B cell (primary cell): ENCODE data around the gene AFDN.

Experiments used
- EZH2 ChIP-seq: IDR thresholded peaks from 2 replicates; pipeline ENCODE4 v1.6.1; 2012; ENCODE audit warnings: borderline replicate concordance, low read depth, mild to moderate bottlenecking, moderate library complexity, low read length; ENCODE audit not compliant: insufficient read depth, poor library complexity, severe bottlenecking
- TF ChIP-seq, protein P1 (sequence below): fragments of 200-600 bp; IDR thresholded peaks from one replicate; pipeline ENCODE4 v1.8.0; 2022; ENCODE audit warnings: antibody characterized with exemption, mild to moderate bottlenecking

DNA sequence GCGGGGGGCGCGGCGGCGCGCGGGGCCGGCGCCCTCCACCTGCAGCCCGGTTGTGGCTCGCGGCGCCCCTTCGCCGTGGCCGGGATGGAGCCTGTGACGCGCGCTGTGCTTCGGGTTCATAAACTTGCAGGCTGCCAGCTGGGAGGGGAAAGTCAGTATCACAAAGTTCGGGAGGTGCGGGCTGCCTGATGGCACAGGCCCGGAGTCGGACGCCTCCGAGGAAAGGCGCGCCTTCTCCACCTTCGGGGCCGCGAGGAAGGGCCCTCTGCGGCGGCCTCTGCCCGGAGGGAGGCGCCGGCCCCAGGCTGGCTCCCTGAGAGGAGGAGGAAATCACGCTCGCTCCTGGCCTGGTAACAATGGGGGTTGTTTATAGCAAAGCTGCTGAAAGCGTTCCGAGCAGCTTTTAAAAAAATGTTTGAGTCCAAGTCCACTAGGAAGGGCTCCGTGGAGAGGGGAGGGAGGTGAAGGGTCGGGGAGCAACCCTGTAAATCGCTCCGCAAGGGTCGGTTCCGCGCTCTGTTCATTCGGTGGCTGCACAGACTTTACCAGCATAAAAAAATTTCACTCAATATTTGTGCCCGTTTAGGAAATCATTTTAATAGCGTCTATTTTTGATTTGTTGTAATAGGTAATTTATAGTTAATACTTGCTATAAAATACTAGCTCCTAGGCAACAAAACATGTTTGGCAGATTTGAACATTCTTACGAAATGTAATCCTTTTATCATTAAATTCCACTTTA, 1.0 kb downstream of the AFDN start:
- TF ChIP-seq, protein P1, sequence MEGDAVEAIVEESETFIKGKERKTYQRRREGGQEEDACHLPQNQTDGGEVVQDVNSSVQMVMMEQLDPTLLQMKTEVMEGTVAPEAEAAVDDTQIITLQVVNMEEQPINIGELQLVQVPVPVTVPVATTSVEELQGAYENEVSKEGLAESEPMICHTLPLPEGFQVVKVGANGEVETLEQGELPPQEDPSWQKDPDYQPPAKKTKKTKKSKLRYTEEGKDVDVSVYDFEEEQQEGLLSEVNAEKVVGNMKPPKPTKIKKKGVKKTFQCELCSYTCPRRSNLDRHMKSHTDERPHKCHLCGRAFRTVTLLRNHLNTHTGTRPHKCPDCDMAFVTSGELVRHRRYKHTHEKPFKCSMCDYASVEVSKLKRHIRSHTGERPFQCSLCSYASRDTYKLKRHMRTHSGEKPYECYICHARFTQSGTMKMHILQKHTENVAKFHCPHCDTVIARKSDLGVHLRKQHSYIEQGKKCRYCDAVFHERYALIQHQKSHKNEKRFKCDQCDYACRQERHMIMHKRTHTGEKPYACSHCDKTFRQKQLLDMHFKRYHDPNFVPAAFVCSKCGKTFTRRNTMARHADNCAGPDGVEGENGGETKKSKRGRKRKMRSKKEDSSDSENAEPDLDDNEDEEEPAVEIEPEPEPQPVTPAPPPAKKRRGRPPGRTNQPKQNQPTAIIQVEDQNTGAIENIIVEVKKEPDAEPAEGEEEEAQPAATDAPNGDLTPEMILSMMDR, result no peak
- no peak for TF ChIP-seq EZH2
